Mesothelial cell of epicardium (in vitro differentiated cells): ENCODE results near the gene WDR17. TPM values are rescaled to one million over a fixed set of nuclear protein-coding genes. Genes with fewer than 3 reads are reported as not detected.

Source experiments
- DNase-seq, 2 experiments: peaks; one replicate each; pipeline ENCODE4 v3.0.0; 2021; ENCODE audit warnings: low spot score in 2 of 2; ENCODE audit not compliant: unreplicated experiment in 2 of 2
- H3K27ac Mint-ChIP-seq: 2 replicates; pipeline ENCODE4 v1.8.0; 2021; ENCODE audit warnings: mixed read lengths
- H3K27me3 Mint-ChIP-seq: 2 replicates; pipeline ENCODE4 v1.8.0; 2021; ENCODE audit warnings: low read depth, mixed read lengths
- H3K36me3 Mint-ChIP-seq: 2 replicates; pipeline ENCODE4 v1.8.0; 2021; ENCODE audit warnings: mixed read lengths
- H3K4me1 Mint-ChIP-seq: 2 replicates; pipeline ENCODE4 v1.8.0; 2021; ENCODE audit warnings: mixed read lengths
- H3K4me3 Mint-ChIP-seq: 2 replicates; pipeline ENCODE4 v1.8.0; 2021; ENCODE audit warnings: mild to moderate bottlenecking, moderate library complexity, mixed read lengths
- H3K9me3 Mint-ChIP-seq: 2 replicates; pipeline ENCODE4 v1.8.0; 2021; ENCODE audit warnings: mixed read lengths
- CTCF ChIP-seq: fragments of 200-600 bp; sonication (generic); IDR thresholded peaks from one replicate; pipeline ENCODE4 v1.5.0; 2021; ENCODE audit warnings: antibody characterized with exemption; ENCODE audit not compliant: unreplicated experiment
- total RNA-seq: library from RNA; stranded (reverse); gene quantifications from 3 replicates; pipeline ENCODE4 v1.2.1, GENCODE V29; 2021

Gene WDR17
- total RNA-seq, 1 donor from 2014 or later, result 2.4 TPM

GRCh38 chr4:176032454-176032853 is 33.2 kb upstream of the WDR17 start:
- Mint-ChIP-seq H3K27ac (no peak overlapping the region), H3K27me3 (peaks cover 27% of the 10 kb centered on the region)
- TF ChIP-seq CTCF, result no peak

GRCh38 chr4:176034499-176034898 is 31.1 kb upstream of the WDR17 start:
- no peak for DNase-seq
- peaks cover 15% of the 10 kb centered on the region for H3K27me3 Mint-ChIP-seq
- peak; percentile 36 for TF ChIP-seq CTCF
- peaks cover 7% of the 10 kb centered on the region for H3K9me3 Mint-ChIP-seq
- no peak overlapping the region for H3K4me3 Mint-ChIP-seq
- no peaks in the 10 kb centered on the region for H3K4me1 Mint-ChIP-seq
- no peak overlapping the region for H3K27ac Mint-ChIP-seq
- no peaks in the 10 kb centered on the region for H3K36me3 Mint-ChIP-seq

More at GRCh38 chr4:176032454-176032853, 33.2 kb upstream of the WDR17 start:
- Mint-ChIP-seq H3K4me1 (no peaks in the 10 kb centered on the region), H3K9me3 (no peaks in the 10 kb centered on the region), H3K4me3 (no peak overlapping the region), H3K36me3 (no peaks in the 10 kb centered on the region)
- no peak for DNase-seq

- DNase-seq, result no peak
- no peak for TF ChIP-seq CTCF
- Mint-ChIP-seq H3K36me3 (no peaks in the 10 kb centered on the region), H3K27ac (no peak overlapping the region), H3K9me3 (peaks cover 11% of the 10 kb centered on the region), H3K4me1 (no peaks in the 10 kb centered on the region), H3K27me3 (peaks cover 10% of the 10 kb centered on the region), H3K4me3 (no peak overlapping the region)
Measured at GRCh38 chr4:176034936-176035335, 30.7 kb upstream of the WDR17 start.

GRCh38 chr4:176036585-176037205 is 28.9 kb upstream of the WDR17 start:
- Mint-ChIP-seq H3K27ac (no peak overlapping the region), H3K36me3 (no peaks in the 10 kb centered on the region), H3K4me1 (no peaks in the 10 kb centered on the region), H3K9me3 (peaks cover 18% of the 10 kb centered on the region), H3K4me3 (no peak overlapping the region), H3K27me3 (peaks cover 7% of the 10 kb centered on the region)
- no peak for DNase-seq
- TF ChIP-seq CTCF, result no peak

- no peak overlapping the region for H3K4me3 Mint-ChIP-seq
- H3K27me3 Mint-ChIP-seq, result peaks cover 23% of the 10 kb centered on the region
- no peak overlapping the region for H3K27ac Mint-ChIP-seq
- TF ChIP-seq CTCF, result no peak
- H3K36me3 Mint-ChIP-seq, result no peaks in the 10 kb centered on the region
- peaks cover 18% of the 10 kb centered on the region for H3K9me3 Mint-ChIP-seq
- H3K4me1 Mint-ChIP-seq, result no peaks in the 10 kb centered on the region
- no peak for DNase-seq
Measured at GRCh38 chr4:176038789-176039188, 26.9 kb upstream of the WDR17 start.

- no peak for TF ChIP-seq CTCF
- peaks cover 18% of the 10 kb centered on the region for H3K9me3 Mint-ChIP-seq
- peaks cover 30% of the 10 kb centered on the region for H3K27me3 Mint-ChIP-seq
Measured at GRCh38 chr4:176042195-176042594, 23.4 kb upstream of the WDR17 start.

More at GRCh38 chr4:176042195-176042594, 23.4 kb upstream of the WDR17 start:
- Mint-ChIP-seq H3K4me1 (no peaks in the 10 kb centered on the region), H3K36me3 (no peaks in the 10 kb centered on the region), H3K4me3 (no peak overlapping the region), H3K27ac (no peak overlapping the region)
- no peak for DNase-seq
